Breast epithelium (tissue), 4 donors: ENCODE results near the gene CFLAR. TPM values are rescaled to one million over a fixed set of nuclear protein-coding genes. Genes with fewer than 3 reads are reported as not detected.
A peak's percentile ranks its signal among the peaks of the same experiment; 100 is the strongest.

Experiments
- DNase-seq, 2 donors: peaks; one replicate each; pipeline ENCODE4 v3.0.0-alpha.2; 2019; ENCODE audit warnings: low spot score in 2 of 2
- H3K27ac ChIP-seq, 2 donors: fragments of 200-600 bp; sonication (generic) in 1 of 2; one replicate each; pipeline ENCODE4 v1.5.1; 2016 to 2019; ENCODE audit warnings: mild to moderate bottlenecking in 1 of 2
- H3K27me3 ChIP-seq, 2 donors: fragments of 200-600 bp; sonication (generic) in 1 of 2; one replicate each; pipeline versions ENCODE4 v1.5.1 to v1.6.0; 2017 to 2019; ENCODE audit warnings: control low read depth in 1 of 2, mild to moderate bottlenecking in 1 of 2
- H3K36me3 ChIP-seq: fragments of 200-600 bp; one replicate; pipeline ENCODE4 v1.5.1; 2019
- H3K4me1 ChIP-seq, 2 donors: fragments of 200-600 bp; sonication (generic); one replicate each; pipeline ENCODE4 v1.5.1; 2016 to 2019; ENCODE audit warnings: control low read depth in 1 of 2
- H3K4me3 ChIP-seq, 3 donors: fragments of 200-600 bp; sonication (generic); 1 replicate in 2 of 3; 2 replicates in 1 of 3; pipeline ENCODE4 v1.5.1; 2016 to 2019; ENCODE audit warnings: mild to moderate bottlenecking in 3 of 3, moderate library complexity in 2 of 3
- H3K9me3 ChIP-seq, 2 donors: fragments of 200-600 bp; sonication (generic) in 1 of 2; one replicate each; pipeline ENCODE4 v1.5.1; 2016 to 2019; ENCODE audit warnings: control low read depth in 1 of 2
- CTCF ChIP-seq, 3 donors: fragments of 450-650 bp; IDR thresholded peaks; one replicate each; pipeline ENCODE4 v1.5.1; 2016 to 2017; ENCODE audit warnings: antibody characterized with exemption in 3 of 3, mild to moderate bottlenecking in 3 of 3, moderate library complexity in 3 of 3
- POLR2A ChIP-seq: fragments of 450-650 bp; IDR thresholded peaks from one replicate; pipeline ENCODE4 v1.6.1; 2016; ENCODE audit warnings: antibody characterized with exemption, mild to moderate bottlenecking, moderate library complexity
- POLR2AphosphoS5 ChIP-seq, 3 donors: sonication (generic); formaldehyde crosslinking; IDR thresholded peaks; one replicate each; pipeline ENCODE4 v1.6.1; 2017; ENCODE audit warnings: antibody characterized with exemption in 3 of 3
- intact Hi-C: fragments of 100-400 bp; cut with DNase I; formaldehyde crosslinking; loops from one replicate; pipeline ENCODE4 v1.15.1; 2023; ENCODE audit warnings: low total_unique reads
- total RNA-seq, 3 donors: library from RNA; depleted of rRNA; stranded (reverse); fragments of >200 nt; gene quantifications; one replicate each; pipeline ENCODE4 v1.1.0, GENCODE V29; 2016

Gene CFLAR
- 100 to 1,000 TPM; 180 to 322 (median 207) TPM for total RNA-seq

DNA sequence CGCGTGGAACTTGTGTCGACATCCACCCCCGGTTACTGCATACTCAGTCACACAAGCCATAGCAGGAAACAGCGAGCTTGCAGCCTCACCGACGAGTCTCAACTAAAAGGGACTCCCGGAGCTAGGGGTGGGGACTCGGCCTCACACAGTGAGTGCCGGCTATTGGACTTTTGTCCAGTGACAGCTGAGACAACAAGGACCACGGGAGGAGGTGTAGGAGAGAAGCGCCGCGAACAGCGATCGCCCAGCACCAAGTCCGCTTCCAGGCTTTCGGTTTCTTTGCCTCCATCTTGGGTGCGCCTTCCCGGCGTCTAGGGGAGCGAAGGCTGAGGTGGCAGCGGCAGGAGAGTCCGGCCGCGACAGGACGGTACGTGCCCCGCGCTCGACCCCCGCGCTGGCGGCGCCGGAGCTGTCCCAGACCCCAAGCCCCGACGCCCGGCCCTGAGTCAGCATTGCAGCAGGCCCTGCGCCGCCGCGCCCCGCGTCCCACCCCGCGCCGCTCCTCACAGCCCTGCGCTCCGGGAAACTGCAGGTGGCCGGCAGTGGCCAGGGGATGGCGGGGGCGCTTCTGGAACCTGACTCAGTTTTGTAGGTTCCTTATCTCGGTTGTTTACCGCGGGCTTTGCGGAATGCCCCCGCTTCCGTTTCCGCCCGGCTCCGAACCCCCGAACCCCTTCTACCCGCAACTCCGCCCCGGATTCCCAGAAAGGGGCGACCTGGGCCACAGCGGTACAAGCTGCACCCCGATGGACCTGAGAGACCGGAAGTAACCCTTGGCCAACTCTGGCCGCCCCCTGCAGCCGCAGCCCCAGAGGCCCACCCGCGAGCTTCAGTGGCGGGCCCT, at the start of gene CFLAR:
Gene CFLAR (plus strand): TSS at position 50 of the 844 bp plus-strand sequence. CDS start 13,702 bp downstream, outside the sequence.
- Histone ChIP-seq H3K27ac (peak within 1 kb of the TSS; percentile 97), H3K4me1 (peaks cover 0 to 8% of the 10 kb centered on the region in 2 donors), H3K4me3 (peak within 1 kb of the TSS; percentile 64 to 97 (median 73)), H3K36me3 (no peaks in the 10 kb centered on the region), H3K27me3 (no peaks in the 10 kb centered on the region), H3K9me3 (no peaks in the 10 kb centered on the region)
- peak; percentile 83 for TF ChIP-seq POLR2A
- TF ChIP-seq CTCF (IDR thresholded peaks at IDR 0.05) = peak in 1 of 3 donors; percentile 8
- TF ChIP-seq POLR2AphosphoS5 (IDR thresholded peaks at IDR 0.05) = peak; percentile 67 to 84 (median 79)
- peak; percentile 64 to 67 for DNase-seq
- intact Hi-C loops = no loop called here

GRCh38 chr2:201070948-201071478, 45.0 kb upstream of the CFLAR start:
- TF ChIP-seq CTCF (IDR thresholded peaks at IDR 0.05) (no peak), POLR2A (no peak), POLR2AphosphoS5 (IDR thresholded peaks at IDR 0.05) (no peak)
- peak overlapping the region; percentile 86 to 90 for H3K27ac ChIP-seq
- DNase-seq = no peak
- H3K9me3 ChIP-seq = no peaks in the 10 kb centered on the region
- no peaks in the 10 kb centered on the region for H3K27me3 ChIP-seq
- peak overlapping the region; percentile 88 to 95 (median 93) for H3K4me3 ChIP-seq
- no peaks in the 10 kb centered on the region for H3K36me3 ChIP-seq
- intact Hi-C loops = no loop called here
- H3K4me1 ChIP-seq = peaks cover 0 to 12% of the 10 kb centered on the region in 2 donors

DNA sequence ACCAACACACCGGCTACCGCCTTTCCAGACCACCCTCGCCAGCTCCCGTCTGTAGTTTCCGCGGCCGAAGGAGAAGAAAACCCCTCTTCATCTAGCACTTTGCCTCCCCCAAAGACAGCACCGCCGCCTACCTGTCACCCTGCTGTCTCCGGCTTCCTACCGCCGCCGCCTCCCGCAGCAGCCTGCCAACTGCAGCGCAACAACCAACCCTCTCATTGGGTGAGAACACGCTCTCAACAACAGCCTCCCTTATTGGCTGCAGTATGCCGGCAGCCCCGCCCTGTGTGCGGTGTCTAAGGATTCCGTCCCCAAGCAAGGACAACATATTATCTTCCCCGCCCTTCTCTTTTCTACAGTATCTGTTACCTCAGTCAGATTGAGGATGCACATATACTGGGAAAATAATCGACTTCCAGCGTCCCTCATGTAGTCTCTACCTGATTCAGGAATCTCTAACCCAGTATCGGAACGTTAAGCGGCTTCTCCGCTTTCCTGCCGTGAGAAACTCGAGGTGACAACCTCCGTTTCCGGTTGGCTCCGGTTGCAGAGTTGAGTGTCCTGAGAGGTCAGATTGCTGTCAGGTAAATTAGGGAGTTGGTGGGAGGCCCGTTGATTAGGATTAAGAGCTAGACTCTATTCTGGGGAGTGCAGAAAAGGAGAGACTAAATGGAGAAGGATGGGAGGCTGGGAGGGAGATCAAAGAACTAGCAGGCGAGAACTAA, 44.3 kb upstream of the CFLAR start, which contains the start of the genes HYCC2 and NDUFB3:
Gene HYCC2 (minus strand): TSS at position 193 of the 722 bp plus-strand sequence. CDS start 47,662 bp downstream, outside the sequence.
Gene NDUFB3 (plus strand): TSS at position 523 of the 722 bp plus-strand sequence. CDS start 6,882 bp downstream, outside the sequence.
- intact Hi-C loops = no loop called here
- DNase-seq = peak; percentile 93
- Histone ChIP-seq H3K4me3 (peak within 1 kb of the TSS; percentile 88 to 95 (median 93)), H3K27ac (peak within 1 kb of the TSS; percentile 86 to 90), H3K36me3 (no peaks in the 10 kb centered on the region), H3K4me1 (peaks cover 0 to 12% of the 10 kb centered on the region in 2 donors), H3K27me3 (no peaks in the 10 kb centered on the region), H3K9me3 (no peaks in the 10 kb centered on the region)
- peak; percentile 47 for TF ChIP-seq POLR2A
- peak in 2 of 3 donors; percentile 17 to 28 for TF ChIP-seq CTCF (IDR thresholded peaks at IDR 0.05)
- TF ChIP-seq POLR2AphosphoS5 (IDR thresholded peaks at IDR 0.05) = peak; percentile 83 to 89 (median 85)

DNA sequence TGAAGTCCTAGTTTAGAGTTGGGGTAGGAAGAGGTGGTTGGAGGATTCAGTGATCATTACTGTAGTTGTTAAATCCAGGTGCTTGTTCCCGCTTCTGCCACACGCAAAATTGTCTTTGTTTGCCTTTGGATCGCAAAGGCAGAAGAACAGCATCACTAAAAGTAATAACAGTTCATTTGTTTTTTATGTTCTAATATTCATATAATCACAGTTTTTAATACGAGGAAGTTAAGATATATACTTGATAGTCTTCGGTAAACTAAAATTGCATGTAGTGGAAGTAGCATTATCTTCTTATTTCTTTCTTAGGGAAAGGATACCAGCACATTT, 43.8 kb upstream of the CFLAR start:
- intact Hi-C loops = no loop called here
- DNase-seq = no peak
- H3K4me3 ChIP-seq = peak overlapping the region; percentile 88 to 95 (median 93)
- no peak for TF ChIP-seq CTCF (IDR thresholded peaks at IDR 0.05)
- no peaks in the 10 kb centered on the region for H3K9me3 ChIP-seq
- peak overlapping the region; percentile 86 to 90 for H3K27ac ChIP-seq
- no peaks in the 10 kb centered on the region for H3K36me3 ChIP-seq
- H3K4me1 ChIP-seq = peaks cover 0 to 12% of the 10 kb centered on the region in 2 donors
- no peaks in the 10 kb centered on the region for H3K27me3 ChIP-seq
